Cardiac muscle cell (in vitro differentiated cells and primary cell): ENCODE data around the gene IL6R. TPM values are rescaled to one million over a fixed set of nuclear protein-coding genes. Genes with fewer than 3 reads are reported as not detected.

Experiments used
- DNase-seq, 2 donors: peaks; one replicate each; pipeline versions ENCODE4 v3.0.0 to v3.0.0-alpha.2; 2010 to 2017; ENCODE audit warnings: low read depth in 1 of 2, low spot score in 1 of 2
- H3K27ac ChIP-seq: fragments of 200-600 bp; sonication (generic); 2 replicates; pipeline ENCODE4 v1.5.1; 2016
- H3K27me3 ChIP-seq: fragments of 200-600 bp; sonication (generic); 2 replicates; pipeline ENCODE4 v1.6.0; 2016; ENCODE audit warnings: control low read depth
- H3K36me3 ChIP-seq: fragments of 200-600 bp; sonication (generic); 2 replicates; pipeline ENCODE4 v1.5.1; 2016; ENCODE audit warnings: control low read depth
- H3K4me1 ChIP-seq: fragments of 200-600 bp; sonication (generic); 2 replicates; pipeline ENCODE4 v1.8.1; 2017; ENCODE audit warnings: low read depth, mild to moderate bottlenecking, mixed run types
- H3K4me3 ChIP-seq: fragments of 200-600 bp; sonication (generic); 2 replicates; pipeline ENCODE4 v1.5.1; 2016; ENCODE audit warnings: mild to moderate bottlenecking
- H3K9me3 ChIP-seq: fragments of 200-600 bp; sonication (generic); 2 replicates; pipeline ENCODE4 v1.5.1; 2017; ENCODE audit warnings: low read depth, mild to moderate bottlenecking, control low read depth
- polyA plus RNA-seq: library from polyadenylated mRNA; unstranded; fragments of >200 nt; fragmentation: Nextera tagmentation; extraction: Ambion mirVana; gene quantifications from 2 replicates; pipeline ENCODE4 v1.2.1, GENCODE V29; 2016
- total RNA-seq: library from RNA; depleted of rRNA; stranded (reverse); fragments of >200 nt; gene quantifications from 2 replicates; pipeline ENCODE4 v1.2.3, GENCODE V29; 2016
- TF ChIP-seq, protein P1 (sequence below): IDR thresholded peaks from 2 replicates; pipeline ENCODE4 v1.5.1; 2012; ENCODE audit warnings: low read depth, mild to moderate bottlenecking, low read length

The IL6R gene
- total and polyA plus RNA-seq, 2 experiments from 2014 or later = 2.5 to 5.2 TPM

DNA sequence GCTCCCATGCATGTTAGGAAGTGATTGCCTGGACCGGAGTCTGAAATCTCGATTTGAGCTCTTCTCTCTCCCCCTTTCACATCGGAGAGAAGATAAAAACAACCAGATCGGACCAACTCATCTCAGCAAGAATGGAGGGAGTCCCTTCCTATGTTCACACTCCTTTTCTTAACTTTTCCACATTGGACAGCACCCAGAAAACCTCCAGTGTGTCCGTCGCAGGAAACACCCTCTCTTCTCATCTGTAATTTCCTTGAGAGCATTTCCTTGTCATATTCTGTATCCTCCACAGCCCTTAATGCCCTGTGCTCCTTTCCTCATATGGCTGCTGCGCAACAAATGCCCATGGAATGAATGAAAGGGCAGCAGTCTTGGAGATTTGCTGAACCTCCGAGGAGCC lies 95.4 kb downstream of the IL6R start:
- H3K27me3 ChIP-seq = peaks cover 65% of the 10 kb centered on the region
- H3K27ac ChIP-seq = no peak overlapping the region
- H3K4me1 ChIP-seq = peaks cover 22% of the 10 kb centered on the region
- no peaks in the 10 kb centered on the region for H3K36me3 ChIP-seq
- H3K4me3 ChIP-seq = no peak overlapping the region
- DNase-seq = no peak
- no peaks in the 10 kb centered on the region for H3K9me3 ChIP-seq
- TF ChIP-seq, protein P1, sequence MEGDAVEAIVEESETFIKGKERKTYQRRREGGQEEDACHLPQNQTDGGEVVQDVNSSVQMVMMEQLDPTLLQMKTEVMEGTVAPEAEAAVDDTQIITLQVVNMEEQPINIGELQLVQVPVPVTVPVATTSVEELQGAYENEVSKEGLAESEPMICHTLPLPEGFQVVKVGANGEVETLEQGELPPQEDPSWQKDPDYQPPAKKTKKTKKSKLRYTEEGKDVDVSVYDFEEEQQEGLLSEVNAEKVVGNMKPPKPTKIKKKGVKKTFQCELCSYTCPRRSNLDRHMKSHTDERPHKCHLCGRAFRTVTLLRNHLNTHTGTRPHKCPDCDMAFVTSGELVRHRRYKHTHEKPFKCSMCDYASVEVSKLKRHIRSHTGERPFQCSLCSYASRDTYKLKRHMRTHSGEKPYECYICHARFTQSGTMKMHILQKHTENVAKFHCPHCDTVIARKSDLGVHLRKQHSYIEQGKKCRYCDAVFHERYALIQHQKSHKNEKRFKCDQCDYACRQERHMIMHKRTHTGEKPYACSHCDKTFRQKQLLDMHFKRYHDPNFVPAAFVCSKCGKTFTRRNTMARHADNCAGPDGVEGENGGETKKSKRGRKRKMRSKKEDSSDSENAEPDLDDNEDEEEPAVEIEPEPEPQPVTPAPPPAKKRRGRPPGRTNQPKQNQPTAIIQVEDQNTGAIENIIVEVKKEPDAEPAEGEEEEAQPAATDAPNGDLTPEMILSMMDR = no peak

DNA sequence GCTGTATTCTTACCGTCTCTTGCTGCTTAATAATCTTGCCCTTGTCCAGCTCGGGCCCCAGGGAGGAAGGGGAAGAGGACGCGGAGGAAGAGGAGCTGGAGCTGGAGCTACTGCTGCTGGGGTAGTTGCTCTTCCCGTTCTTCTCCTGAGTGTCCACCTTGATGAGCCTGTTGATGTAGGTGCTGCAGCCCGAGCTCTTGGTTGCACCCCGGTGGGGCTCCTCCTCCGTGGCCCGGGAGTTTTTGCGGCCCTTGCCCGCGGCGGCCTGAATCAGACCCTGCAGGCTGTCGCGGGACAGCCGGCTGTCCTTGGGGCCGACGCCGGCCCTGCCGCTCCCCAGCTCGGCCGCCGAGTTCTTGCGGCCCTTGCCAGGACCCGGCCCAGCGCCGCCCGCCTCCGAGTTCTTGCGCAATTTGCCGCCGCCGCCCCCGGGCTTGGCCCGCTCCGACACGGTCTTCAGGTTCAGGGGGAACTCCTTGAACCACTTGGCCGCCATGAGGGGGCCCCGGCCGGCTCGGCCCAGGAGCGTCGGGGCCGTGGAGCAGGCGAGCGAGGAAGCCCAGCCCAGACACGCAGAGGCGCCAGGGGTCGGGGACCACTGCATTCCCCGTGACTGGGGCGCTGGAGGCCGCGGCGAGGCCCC lies 96.4 kb downstream of the IL6R start:
- H3K4me3 ChIP-seq = peak overlapping the region; percentile 36
- TF ChIP-seq, protein P1 = no peak
- H3K27me3 ChIP-seq = peaks cover 74% of the 10 kb centered on the region
- peaks cover 12% of the 10 kb centered on the region for H3K4me1 ChIP-seq
- H3K9me3 ChIP-seq = no peaks in the 10 kb centered on the region
- no peak overlapping the region for H3K27ac ChIP-seq
- DNase-seq = peak; percentile 20 to 40
- no peaks in the 10 kb centered on the region for H3K36me3 ChIP-seq

DNA sequence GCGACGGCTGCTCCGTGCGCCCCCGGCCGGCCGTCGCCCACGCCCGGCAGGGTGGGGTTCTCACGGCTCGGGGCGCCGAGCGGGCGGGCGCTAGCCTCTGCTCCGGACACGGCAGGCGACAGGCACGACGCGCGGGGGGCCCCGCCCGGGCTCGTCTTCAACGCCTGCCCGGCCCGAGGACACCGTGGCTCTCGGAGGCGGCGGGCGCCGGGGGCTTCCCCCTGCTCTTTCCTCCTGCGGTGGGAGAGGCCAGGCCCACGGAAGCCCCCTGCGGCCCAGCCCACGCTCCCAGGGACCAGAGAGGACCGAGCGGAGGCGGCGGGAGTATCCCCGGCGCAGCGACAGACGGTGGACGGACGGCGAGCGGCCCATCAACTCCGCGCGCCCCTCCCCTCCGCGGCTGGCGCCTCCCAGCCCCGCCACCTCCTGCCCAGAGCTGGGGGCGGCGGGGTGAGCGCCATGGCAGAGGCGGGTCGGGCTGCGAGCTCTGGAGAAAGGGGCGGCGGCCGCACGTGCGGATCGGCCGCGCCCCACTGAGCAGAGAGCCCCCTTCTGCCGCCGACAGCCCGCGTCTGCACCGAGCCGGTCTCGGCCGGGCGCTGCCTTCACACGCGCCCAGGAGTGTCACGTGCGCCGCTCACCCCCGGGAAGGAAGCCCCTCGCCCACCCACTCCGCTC lies 97.1 kb downstream of the IL6R start, which contains the start of the genes SHE and TDRD10:
Gene SHE (minus strand): TSS at position 347 of the 678 bp plus-strand sequence. CDS start 386 bp downstream, outside the sequence.
Gene TDRD10 (plus strand): TSS at position 154 of the 678 bp plus-strand sequence. CDS start 4,685 bp downstream, outside the sequence.
- Histone ChIP-seq H3K4me3 (peak within 1 kb of the TSS; percentile 36), H3K36me3 (no peaks in the 10 kb centered on the region), H3K27me3 (peaks cover 81% of the 10 kb centered on the region), H3K27ac (no peak within 1 kb of the TSS), H3K9me3 (no peaks in the 10 kb centered on the region), H3K4me1 (peaks cover 6% of the 10 kb centered on the region)
- DNase-seq = peak in 1 of 2 donors; percentile 40
- TF ChIP-seq, protein P1 = no peak

DNA sequence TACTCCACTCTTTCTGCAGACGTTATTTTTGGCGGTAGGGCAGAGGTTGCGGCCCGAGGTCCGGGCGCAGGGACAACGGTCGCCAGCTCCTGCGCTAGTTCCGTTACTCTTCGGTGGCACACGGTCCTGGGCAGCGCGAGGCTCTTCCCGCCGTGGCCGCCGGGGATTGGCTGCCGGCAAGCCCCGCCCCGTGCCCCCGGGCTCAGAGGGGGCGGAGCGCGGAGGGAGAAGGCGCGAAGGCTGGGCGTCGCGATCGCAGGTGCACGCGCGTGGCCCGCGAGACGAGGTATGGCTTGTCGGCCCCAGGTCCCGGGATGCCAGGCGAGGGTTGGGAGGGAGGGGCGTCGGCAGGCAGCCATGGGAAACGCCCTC lies 97.6 kb downstream of the IL6R start:
- TF ChIP-seq, protein P1 = no peak
- peaks cover under 1% of the 10 kb centered on the region for H3K4me1 ChIP-seq
- peaks cover 86% of the 10 kb centered on the region for H3K27me3 ChIP-seq
- no peaks in the 10 kb centered on the region for H3K9me3 ChIP-seq
- H3K27ac ChIP-seq = no peak overlapping the region
- peak overlapping the region; percentile 36 for H3K4me3 ChIP-seq
- no peaks in the 10 kb centered on the region for H3K36me3 ChIP-seq
- no peak for DNase-seq

DNA sequence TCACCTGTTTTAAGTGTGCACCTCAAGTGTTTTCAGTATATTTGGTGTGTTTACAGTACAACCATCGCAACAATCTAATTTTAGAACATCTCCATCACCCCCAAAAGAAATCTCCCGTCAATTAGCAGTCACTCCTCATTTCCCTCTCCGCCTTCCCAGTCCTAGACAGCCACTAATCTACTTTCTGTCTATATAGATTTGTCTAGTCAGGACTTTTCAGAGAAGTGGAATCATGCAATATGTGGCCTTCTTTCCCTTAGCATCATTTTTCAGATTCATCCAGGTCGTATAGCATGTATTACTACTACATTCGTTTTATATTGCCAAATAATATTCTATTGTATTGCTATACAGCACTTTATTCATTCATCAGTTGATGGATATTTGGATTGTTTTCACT lies 98.8 kb downstream of the IL6R start:
- Histone ChIP-seq H3K27ac (no peak overlapping the region), H3K4me3 (no peak overlapping the region), H3K9me3 (no peaks in the 10 kb centered on the region), H3K4me1 (no peaks in the 10 kb centered on the region), H3K27me3 (peaks cover 97% of the 10 kb centered on the region), H3K36me3 (no peaks in the 10 kb centered on the region)
- no peak for DNase-seq
- TF ChIP-seq, protein P1 = no peak
